GM12878 (cell line): ENCODE measurements around the gene IDH3G. TPM values are rescaled to one million over a fixed set of nuclear protein-coding genes. Genes with fewer than 3 reads are reported as not detected.

ENCODE experiments used
- ATAC-seq: fragments of 200-7000 bp; cut with Tn5 transposase; 3 replicates; pipeline ENCODE4 v1.9.1; 2020; ENCODE audit warnings: mild to moderate bottlenecking, moderate library complexity
- BruUV-seq: library from RNA; stranded (reverse); fragments of 400-500 nt; replicated peaks from 2 replicates; lab custom pipeline; 2021; lab: Mats Ljungman, UMichigan
- CTCF ChIA-PET: fragments of 300-600 bp; sonication (Branson Sonifier 250); formaldehyde crosslinking; extraction: SDS; loops from one replicate; lab custom pipeline; 2021; ENCODE audit warnings: inconsistent platforms; lab: Yijun Ruan, JAX
- POLR2A ChIA-PET: fragments of 350-600 bp; formaldehyde crosslinking; extraction: SDS; loops from one replicate; lab custom pipeline; 2021; ENCODE audit warnings: inconsistent platforms; lab: Charles Lee
- RAD21 ChIA-PET: fragments of 300-600 bp; sonication (Branson Sonifier 250); formaldehyde crosslinking; loops from one replicate; lab custom pipeline; 2023; ENCODE audit warnings: antibody characterized with exemption; ENCODE audit not compliant: unreplicated experiment; lab: Charles Lee
- SMC1A ChIA-PET: fragments of 300-600 bp; sonication (Branson Sonifier 250); formaldehyde crosslinking; loops from one replicate; lab custom pipeline; 2023; ENCODE audit not compliant: unreplicated experiment, uncharacterized antibody; lab: Charles Lee
- DNase-seq: peaks from one replicate; pipeline ENCODE4 v3.0.0-alpha.2; 2011; ENCODE audit warnings: low read depth, low spot score
- FAIRE-seq: peaks from 3 replicates; lab custom pipeline; 2011; peaks lifted over from hg19 to GRCh38; lab: Jason Lieb, UNC
- H2AFZ ChIP-seq: 2 replicates; pipeline ENCODE4 v1.6.0; 2011; ENCODE audit warnings: low read depth, low read length, control low read depth; ENCODE audit not compliant: control insufficient read depth
- H3K27ac ChIP-seq: 2 replicates; pipeline ENCODE4 v1.5.1; 2011; ENCODE audit warnings: control low read depth; ENCODE audit not compliant: control insufficient read depth, insufficient read depth
- H3K27me3 ChIP-seq, 2 experiments: replicated peaks in 1 of 2; 2 replicates each; pipeline versions ENCODE4 v1.6.0 to v1.6.1; 2011; ENCODE audit warnings: low read length in 1 of 2; ENCODE audit not compliant: control insufficient read depth in 2 of 2, insufficient read depth in 2 of 2
- H3K36me3 ChIP-seq, 2 experiments: 2 replicates each; pipeline ENCODE4 v1.5.1; 2011; ENCODE audit warnings: low read length in 1 of 2; ENCODE audit not compliant: control insufficient read depth in 2 of 2, insufficient read depth in 2 of 2
- H3K4me1 ChIP-seq: 2 replicates; pipeline ENCODE4 v1.6.1; 2011; ENCODE audit warnings: mild to moderate bottlenecking, low read length, moderate library complexity, mixed read lengths; ENCODE audit not compliant: control insufficient read depth, insufficient read depth
- H3K4me2 ChIP-seq: 2 replicates; pipeline ENCODE4 v1.6.0; 2011; ENCODE audit warnings: control low read depth; ENCODE audit not compliant: control insufficient read depth, insufficient read depth
- H3K4me3 ChIP-seq: fragments of 200-600 bp; sonication (generic); 2 replicates; pipeline ENCODE4 v1.5.1; 2016
- H3K79me2 ChIP-seq: 2 replicates; pipeline ENCODE4 v1.6.0; 2011; ENCODE audit warnings: low read length; ENCODE audit not compliant: control insufficient read depth, insufficient read depth
- H3K9ac ChIP-seq: 2 replicates; pipeline ENCODE4 v1.8.0; 2011; ENCODE audit warnings: low read length, control low read depth, mixed read lengths; ENCODE audit not compliant: control insufficient read depth, insufficient read depth
- H3K9me3 ChIP-seq: replicated peaks from 3 replicates; pipeline ENCODE4 v1.5.1; 2011; ENCODE audit warnings: mild to moderate bottlenecking, low read length; ENCODE audit not compliant: control insufficient read depth, insufficient read depth
- H4K20me1 ChIP-seq: 2 replicates; pipeline ENCODE4 v1.6.0; 2011; ENCODE audit not compliant: control insufficient read depth, insufficient read depth
- CBFB ChIP-seq: IDR thresholded peaks from 2 replicates; pipeline ENCODE4 v1.6.1; 2016; ENCODE audit warnings: antibody characterized with exemption, low read depth
- EP300 ChIP-seq, 2 experiments: fragments of 150-350 bp in 1 of 2; IDR thresholded peaks; 2 replicates each; pipeline ENCODE4 v1.6.1; 2011 to 2012; ENCODE audit warnings: low read depth in 2 of 2, low read length in 2 of 2, borderline replicate concordance in 1 of 2, improper control_type of control experiment in 1 of 2, inconsistent platforms in 1 of 2; ENCODE audit not compliant: control insufficient read depth in 1 of 2
- ESRRA ChIP-seq: IDR thresholded peaks from 2 replicates; pipeline ENCODE4 v1.6.1; 2012; ENCODE audit warnings: mild to moderate bottlenecking, low read length, improper control_type of control experiment
- FOS ChIP-seq: IDR thresholded peaks from 3 replicates; pipeline ENCODE4 v1.6.1; 2011; ENCODE audit warnings: borderline replicate concordance; ENCODE audit not compliant: insufficient read length; ENCODE audit errors: extremely low read depth
- MLLT1 ChIP-seq: fragments of 450-650 bp; IDR thresholded peaks from 2 replicates; pipeline ENCODE4 v1.6.1; 2016; ENCODE audit warnings: mild to moderate bottlenecking
- NRF1 ChIP-seq: conservative IDR thresholded peaks from 2 replicates; pipeline ENCODE4 v1.6.1; 2011; ENCODE audit warnings: mild to moderate bottlenecking, low read depth, low read length, improper control_type of control experiment
- STAT1 ChIP-seq: fragments of 450-650 bp; conservative IDR thresholded peaks from 2 replicates; pipeline ENCODE4 v1.6.1; 2014; ENCODE audit warnings: antibody characterized with exemption, mild to moderate bottlenecking
- STAT3 ChIP-seq: IDR thresholded peaks from 2 replicates; pipeline ENCODE4 v1.6.1; 2011; ENCODE audit warnings: low read depth, low read length, improper control_type of control experiment
- ZBTB33 ChIP-seq: fragments of 450-650 bp; IDR thresholded peaks from 2 replicates; pipeline ENCODE4 v1.6.1; 2017; ENCODE audit warnings: mild to moderate bottlenecking
- WGBS: methylation state at CpG from one replicate; pipeline ENCODE4 v1.1.6; 2016; ENCODE audit warnings: low lambda C conversion rate; ENCODE audit not compliant: insufficient replicate concordance, insufficient coverage; ENCODE audit errors: missing lambda C conversion rate; 5-methylcytosine and 5-hydroxymethylcytosine counted together
- in situ Hi-C: fragments of 300-500 bp; cut with MboI; formaldehyde crosslinking; loops from 9 replicates; pipeline ENCODE4 v1.14.3; 2018; ENCODE audit warnings: mixed read lengths
- intact Hi-C: fragments of 100-400 bp; cut with micrococcal nuclease; formaldehyde crosslinking; loops from one replicate; pipeline ENCODE4 v1.14.2; 2022; ENCODE audit not compliant: unreplicated experiment
- polyA plus RNA-seq, 11 experiments: library from polyadenylated mRNA; depleted of rRNA in 4 of 11; unstranded in 6 of 11; stranded (reverse) in 5 of 11; fragments of >200 nt; fragmentation: Nextera tagmentation in 4 of 11; fragmentation: Illumina TruSeq in 1 of 11; extraction: Ambion mirVana in 4 of 11; extraction: Trizol in 1 of 11; gene quantifications; 1 replicate in 1 of 11; 2 replicates in 10 of 11; pipeline versions ENCODE4 v1.2.1 to v1.2.3, GENCODE V29; 2011 to 2016; ENCODE audit warnings: inconsistent platforms in 2 of 11, missing spikeins in 2 of 11, low read depth in 1 of 11
- total RNA-seq, 4 experiments: library from RNA; depleted of rRNA in 3 of 4; stranded (reverse); fragments of >200 nt in 3 of 4; fragmentation: Illumina TruSeq in 1 of 4; extraction: Trizol in 1 of 4; gene quantifications; 2 replicates each; pipeline versions ENCODE4 v1.2.1 to v1.2.3, GENCODE V29; 2013 to 2021

The IDH3G gene
- total and polyA plus RNA-seq, 10 of the 15 experiments (the other 5 are each of a cell fraction or from before 2014, with no cell fraction given): 26.3 to 102 (median 66.6) TPM

GRCh38 chrX:153779891-153780677, 14.1 kb downstream of the IDH3G start:
- ATAC-seq (no peak), DNase-seq (no peak), FAIRE-seq (no peak)
- ChIA-PET CTCF (interaction anchor here (2.5 kb wide), 1 partner anchor 167 kb away, joined by 7 read pairs; no protein-coding TSS in a partner anchor), RAD21 (no interaction called here), POLR2A (interaction anchor here (0.7 kb wide), 1 partner anchor 261 kb away, joined by 3 read pairs; no protein-coding TSS in a partner anchor), SMC1A (no interaction called here)
- intact Hi-C loops (no loop called here), in situ Hi-C loops (loop anchor here (10.0 kb wide), 1 partner anchor 45 kb away; no protein-coding TSS in a partner anchor)
- no peaks in the 10 kb centered on the region for H3K4me1 ChIP-seq
- H4K20me1 ChIP-seq: no peaks in the 10 kb centered on the region
- H2AFZ ChIP-seq: no peak overlapping the region
- H3K36me3 ChIP-seq: no peaks in the 10 kb centered on the region; a peak in 1 of 4 replicates
- 57% methylated on average over 18 of the region's 18 CpGs for WGBS
- no peaks in the 10 kb centered on the region; the same call in 2 of the 3 replicates for H3K9me3 ChIP-seq
- no peaks in the 10 kb centered on the region for H3K27me3 ChIP-seq
- BruUV-seq: no TSS peak
- no peak overlapping the region for H3K4me3 ChIP-seq
- no peaks in the 10 kb centered on the region for H3K79me2 ChIP-seq
- H3K4me2 ChIP-seq: no peak overlapping the region
- H3K27ac ChIP-seq: no peak overlapping the region
- no peak overlapping the region for H3K9ac ChIP-seq
- TF ChIP-seq STAT3: no peak
- no peak for TF ChIP-seq EP300 (IDR thresholded peaks at IDR 0.05; ENCODE audit: borderline replicate concordance in 1 of 2, control insufficient read depth in 1 of 2, low read depth in 2 of 2, low read length in 2 of 2)
- TF ChIP-seq NRF1: no peak
- TF ChIP-seq CBFB: no peak
- no peak for TF ChIP-seq STAT1
- TF ChIP-seq ESRRA: no peak
- no peak for TF ChIP-seq ZBTB33
- no peak for TF ChIP-seq FOS
- no peak for TF ChIP-seq MLLT1
